Activated CD8-positive, alpha-beta memory T cell treated with anti-CD3 and anti-CD28 coated beads, Interleukin-2, amount 50 U/mL, for 24 hours (primary cell): ENCODE measurements around the gene SBK2.

ENCODE experiments used
- DNase-seq: peaks from one replicate; pipeline ENCODE4 v3.0.0-alpha.2; 2020; ENCODE audit errors: extremely low read depth

Gene SBK2

DNA sequence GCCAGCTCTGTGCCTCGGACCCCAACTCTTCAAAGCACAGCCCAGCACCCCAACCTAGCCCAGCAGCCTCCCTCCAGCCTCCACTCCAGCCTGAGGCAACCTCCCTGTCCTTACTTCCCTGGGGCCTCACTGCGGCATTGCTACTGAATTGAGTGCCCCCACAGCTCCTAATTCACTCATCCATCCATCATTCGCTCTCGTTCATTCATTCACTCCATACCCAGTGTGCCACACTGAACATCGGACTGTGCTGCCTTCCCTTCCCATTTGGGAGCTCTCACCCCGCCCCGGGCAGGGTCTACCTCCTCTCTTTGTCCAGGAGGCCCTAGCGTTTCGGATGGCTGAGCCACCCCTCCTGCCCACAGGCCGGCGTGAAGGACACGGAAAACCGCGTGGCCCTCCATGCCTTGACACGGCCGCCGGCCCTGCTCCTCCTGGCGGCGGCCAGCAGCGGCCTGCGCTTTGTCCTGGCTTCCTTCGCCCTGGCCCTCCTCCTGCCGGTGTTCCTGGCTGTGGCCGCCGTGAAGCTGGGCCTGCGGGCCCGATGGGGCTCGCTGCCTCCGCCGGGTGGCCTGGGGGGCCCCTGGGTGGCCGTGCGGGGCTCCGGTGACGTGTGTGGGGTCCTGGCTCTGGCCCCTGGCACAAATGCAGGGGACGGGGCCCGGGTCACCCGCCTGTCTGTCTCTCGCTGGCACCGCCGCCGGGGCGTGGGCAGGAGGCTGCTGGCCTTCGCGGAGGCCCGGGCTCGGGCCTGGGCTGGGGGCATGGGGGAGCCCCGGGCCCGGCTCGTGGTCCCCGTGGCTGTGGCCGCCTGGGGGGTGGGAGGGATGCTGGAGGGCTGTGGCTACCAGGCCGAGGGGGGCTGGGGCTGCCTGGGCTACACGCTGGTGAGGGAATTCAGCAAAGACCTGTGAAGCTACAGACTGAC lies 50.6 kb downstream of the SBK2 start:
- no peak for DNase-seq

DNA sequence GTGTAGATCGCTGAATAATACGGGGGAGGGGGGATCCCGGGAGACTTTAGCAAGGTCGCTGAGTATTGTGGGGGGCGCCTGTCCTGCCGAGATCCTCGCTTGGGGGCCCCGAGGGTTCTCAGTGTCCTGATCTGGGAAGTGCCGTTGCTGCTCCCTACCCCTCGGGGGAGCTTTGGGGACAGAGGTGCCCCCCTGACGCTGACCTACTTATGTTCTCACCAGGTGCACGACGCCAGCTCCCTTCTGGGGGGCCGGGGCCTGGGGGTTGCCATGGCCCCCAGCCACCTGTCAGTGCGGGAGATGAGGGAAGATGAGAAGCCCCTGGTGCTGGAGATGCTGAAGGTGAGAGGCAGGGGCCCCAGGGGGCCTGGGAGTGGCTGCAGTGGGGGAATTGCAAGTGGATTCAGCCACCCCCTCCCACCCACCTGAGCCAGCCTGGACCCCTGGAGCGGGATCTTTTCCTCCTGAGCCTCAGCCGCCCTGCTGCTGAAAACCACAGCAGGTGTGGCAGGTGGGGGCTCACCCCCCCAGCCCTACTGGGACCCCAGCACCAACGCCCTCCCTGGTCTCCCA lies 51.4 kb downstream of the SBK2 start:
- no peak for DNase-seq

DNA sequence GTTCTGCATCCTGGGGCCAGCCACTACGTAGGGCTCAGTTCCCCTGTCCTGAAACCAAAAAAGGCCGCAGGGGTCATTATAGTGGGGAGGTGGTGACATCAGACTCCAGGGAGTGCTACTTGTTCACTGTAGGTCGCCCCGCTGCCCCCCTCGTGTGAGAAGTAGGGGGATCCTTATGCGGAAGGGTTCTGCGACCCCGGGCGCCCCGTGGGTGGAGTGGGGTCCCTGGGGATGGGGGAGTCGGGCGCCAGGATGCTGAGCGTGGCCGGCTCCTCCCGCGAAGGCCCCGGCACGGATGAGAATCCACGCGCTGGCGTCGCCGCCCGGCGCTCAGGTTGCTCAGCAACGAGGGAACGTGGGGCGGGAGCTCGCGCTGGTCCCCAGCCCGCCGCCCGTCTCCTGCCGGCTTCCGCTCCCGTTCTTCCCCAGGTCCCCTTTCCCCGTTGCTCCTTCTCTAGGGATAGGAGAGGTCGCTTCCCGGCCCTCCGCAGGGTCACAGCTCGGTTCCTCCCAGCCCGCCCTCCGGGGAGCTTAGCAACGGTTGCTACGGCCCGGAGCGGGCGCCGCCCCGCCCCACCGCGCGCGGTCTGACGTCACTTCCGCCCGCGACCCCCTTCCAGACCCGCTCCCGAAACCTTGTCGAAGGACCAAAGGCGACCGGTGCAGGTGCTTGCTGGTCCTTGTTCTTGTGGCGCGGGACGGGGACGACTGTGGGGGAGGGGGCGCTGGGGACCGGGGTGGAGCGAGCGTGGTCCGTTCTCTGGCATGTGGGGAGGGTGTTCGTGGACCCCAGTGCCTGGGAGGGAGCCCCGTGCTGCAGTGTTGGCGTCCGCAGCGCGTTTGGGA lies 52.1 kb downstream of the SBK2 start, which contains the start of gene NAT14:
NAT14 (plus strand) TSS at position 596 of the 846 bp plus-strand sequence. CDS start 521 bp downstream, outside the sequence.
- DNase-seq = no peak

DNA sequence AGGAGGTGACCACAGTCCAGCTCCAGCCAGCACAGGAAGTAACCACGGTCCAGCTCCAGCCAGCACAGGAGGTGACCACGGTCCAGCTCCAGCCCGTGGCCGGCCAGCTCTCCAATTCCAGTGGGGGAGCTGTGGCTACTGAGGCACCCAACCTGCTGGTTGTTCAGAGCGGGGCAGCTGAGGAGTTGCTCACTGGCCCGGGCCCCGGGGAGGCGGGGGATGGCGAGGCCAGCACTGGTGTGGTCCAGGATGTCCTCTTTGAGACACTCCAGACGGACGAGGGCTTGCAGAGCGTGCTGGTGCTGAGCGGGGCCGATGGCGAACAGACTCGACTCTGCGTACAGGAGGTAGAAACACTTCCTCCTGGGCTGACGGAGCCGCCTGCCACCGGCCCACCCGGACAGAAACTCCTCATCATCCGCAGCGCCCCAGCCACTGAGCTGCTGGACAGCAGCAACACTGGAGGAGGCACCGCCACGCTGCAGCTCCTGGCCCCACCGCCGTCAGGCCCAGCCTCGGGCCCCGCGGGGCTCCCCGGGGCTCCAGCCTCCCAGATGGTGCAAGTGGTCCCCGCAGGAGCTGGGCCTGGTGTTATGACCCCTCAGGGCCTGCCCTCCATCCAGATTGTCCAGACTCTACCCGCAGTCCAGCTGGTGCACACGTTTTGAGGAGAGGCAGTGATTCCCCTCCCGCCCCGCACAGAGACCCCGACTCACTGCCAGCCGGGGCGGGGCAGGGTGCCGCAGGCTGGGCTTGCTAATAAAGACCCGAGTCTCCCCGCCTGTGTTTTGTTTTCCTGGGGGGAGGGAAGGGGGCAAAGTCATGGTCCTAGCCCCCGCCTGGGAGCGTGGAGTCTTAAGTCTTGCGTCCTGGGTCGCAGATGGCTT lies 53.0 kb downstream of the SBK2 start:
- no peak for DNase-seq

DNA sequence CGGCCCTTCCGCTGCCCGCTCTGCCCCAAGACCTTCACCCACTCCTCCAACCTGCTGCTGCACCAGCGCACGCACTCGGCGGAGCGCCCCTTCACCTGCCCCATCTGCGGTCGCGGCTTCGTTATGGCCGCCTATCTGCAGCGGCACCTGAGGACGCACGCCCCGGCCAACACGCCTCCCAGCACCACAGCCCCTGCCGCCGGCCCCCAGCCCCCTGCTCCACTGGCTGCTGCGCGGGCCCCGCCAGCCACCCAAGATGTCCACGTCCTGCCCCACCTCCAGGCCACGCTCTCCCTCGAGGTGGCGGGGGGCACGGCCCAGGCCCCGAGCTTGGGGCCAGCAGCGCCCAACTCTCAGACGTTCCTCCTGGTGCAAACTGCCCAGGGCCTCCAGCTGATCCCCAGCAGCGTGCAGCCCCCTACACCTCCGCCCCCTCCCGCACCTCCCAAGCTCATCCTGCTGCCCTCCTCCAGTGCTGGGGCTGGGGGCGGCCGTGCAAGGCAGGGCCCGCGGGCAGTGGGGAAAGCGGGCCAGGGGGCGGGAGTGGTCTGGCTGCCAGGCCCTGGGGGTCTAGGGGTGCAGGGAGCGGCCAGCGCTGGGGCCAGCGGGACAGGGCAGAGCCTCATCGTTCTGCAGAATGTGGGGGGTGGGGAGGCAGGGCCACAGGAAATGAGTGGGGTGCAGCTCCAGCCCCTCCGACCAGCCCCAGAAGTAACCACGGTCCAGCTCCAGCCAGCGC lies 53.8 kb downstream of the SBK2 start:
- DNase-seq = no peak

DNA sequence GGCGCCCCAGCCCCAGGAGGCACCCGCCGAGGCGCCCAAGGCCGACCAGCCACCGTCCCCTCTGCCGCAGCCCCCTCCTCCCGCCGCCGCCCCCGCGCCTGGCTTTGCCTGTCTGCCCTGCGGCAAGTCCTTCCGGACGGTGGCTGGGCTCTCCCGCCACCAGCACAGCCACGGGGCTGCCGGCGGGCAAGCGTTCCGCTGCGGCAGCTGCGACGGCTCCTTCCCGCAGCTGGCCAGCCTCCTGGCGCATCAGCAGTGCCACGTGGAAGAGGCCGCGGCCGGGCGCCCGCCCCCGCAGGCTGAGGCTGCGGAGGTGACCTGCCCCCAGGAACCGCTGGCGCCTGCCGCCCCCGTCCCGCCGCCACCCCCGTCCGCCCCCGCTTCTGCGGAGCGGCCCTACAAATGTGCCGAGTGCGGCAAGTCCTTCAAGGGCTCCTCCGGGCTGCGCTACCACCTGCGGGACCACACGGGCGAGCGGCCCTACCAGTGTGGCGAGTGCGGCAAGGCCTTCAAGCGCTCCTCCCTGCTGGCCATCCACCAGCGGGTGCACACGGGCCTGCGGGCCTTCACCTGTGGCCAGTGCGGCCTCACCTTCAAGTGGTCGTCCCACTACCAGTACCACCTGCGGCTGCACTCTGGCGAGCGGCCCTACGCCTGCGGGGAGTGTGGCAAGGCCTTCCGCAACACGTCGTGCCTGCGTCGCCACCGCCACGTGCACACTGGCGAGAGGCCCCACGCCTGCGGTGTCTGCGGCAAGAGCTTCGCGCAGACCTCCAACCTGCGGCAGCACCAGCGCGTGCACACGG lies 54.6 kb downstream of the SBK2 start:
- no peak for DNase-seq

DNA sequence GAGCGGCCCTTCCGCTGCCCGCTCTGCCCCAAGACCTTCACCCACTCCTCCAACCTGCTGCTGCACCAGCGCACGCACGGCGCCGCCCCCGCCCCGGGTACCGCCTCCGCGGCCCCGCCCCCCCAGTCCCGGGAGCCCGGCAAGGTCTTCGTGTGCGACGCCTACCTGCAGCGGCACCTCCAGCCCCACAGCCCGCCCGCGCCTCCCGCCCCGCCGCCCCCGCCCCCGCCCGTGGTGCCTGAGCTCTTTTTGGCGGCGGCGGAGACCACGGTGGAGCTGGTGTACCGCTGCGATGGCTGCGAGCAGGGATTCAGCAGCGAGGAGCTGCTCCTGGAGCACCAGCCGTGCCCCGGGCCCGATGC lies 55.2 kb downstream of the SBK2 start:
- DNase-seq = no peak

DNA sequence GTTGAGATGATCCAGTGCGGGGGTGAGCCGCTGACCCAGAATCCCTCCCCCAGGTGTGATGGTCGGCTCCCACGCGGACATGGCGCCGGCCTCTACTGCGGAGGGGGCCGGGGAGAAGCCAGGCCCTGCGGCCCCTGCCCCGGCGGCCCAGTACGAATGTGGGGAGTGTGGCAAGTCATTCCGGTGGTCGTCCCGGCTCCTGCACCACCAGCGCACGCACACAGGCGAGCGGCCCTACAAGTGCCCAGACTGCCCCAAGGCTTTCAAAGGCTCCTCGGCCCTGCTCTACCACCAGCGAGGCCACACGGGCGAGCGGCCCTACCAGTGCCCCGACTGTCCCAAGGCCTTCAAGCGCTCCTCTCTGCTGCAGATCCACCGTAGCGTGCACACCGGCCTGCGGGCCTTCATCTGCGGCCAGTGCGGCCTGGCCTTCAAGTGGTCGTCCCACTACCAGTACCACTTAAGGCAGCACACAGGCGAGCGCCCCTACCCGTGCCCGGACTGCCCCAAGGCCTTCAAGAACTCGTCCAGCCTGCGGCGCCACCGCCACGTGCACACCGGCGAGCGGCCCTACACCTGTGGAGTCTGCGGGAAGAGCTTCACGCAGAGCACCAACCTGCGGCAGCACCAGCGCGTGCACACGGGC lies 55.7 kb downstream of the SBK2 start:
- no peak for DNase-seq

DNA sequence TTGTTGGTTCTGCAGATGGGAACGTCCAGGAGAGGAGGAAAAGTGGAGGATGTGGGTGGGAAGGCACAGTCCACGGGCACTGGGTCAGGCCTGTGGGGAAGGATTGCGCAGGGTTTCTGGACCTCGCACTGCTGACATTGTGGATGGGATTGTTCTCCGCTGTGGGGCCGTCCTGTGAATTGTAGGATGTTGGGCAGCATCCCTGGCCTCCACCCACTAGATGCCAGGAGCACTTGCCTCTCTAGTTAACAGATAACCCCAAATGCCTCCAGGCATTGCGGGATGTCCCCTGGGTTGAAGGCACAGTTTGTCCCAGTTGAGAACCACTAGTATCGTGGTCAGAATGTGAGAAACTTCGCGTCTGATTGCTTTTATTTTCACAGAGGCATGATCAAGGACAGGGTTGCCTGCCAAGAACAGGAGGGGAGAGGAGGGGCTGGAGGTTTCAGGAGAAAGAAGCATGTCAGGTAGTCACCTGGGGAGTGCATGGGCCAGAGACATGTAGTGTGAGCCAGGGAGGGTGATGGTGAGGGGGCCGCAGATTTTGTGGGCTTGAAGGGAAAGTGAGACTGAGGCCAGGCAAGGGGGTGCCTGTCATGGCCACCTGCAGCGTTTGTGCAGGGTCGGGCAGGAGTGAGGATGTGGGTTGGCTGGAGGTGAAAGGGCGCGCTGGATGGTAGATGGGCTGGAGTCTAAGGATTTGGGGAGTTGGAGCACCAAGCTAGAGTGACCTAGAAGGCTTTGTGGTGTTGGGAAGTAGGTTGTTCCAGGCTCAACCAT lies 57.3 kb downstream of the SBK2 start:
- no peak for DNase-seq

DNA sequence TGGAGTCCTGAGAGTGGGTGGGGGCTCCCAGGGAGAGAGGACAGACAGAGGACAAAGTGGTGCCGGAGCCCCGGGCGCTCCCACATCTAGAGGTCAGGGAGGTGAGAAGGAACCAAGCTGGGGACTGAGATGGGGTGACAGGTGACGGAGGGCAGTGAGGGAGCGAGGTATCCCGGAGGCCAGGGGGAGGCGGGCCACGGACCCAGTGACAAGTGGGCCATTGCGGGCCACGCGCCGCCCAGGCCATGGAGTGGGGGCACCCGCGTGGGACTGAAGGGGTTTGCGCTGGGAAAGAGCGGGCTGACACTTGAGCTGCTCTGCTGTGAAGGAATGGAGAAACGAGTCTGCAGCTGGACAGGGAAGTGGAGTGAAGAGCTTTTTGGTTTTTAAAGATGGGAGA lies 57.9 kb downstream of the SBK2 start:
- DNase-seq = no peak
